Upper lobe of right lung (tissue), 1 donor: ENCODE measurements around the gene TEX51. TPM values are rescaled to one million over a fixed set of nuclear protein-coding genes. Genes with fewer than 3 reads are reported as not detected.
A peak's percentile ranks its signal among the peaks of the same experiment; 100 is the strongest.

Experiments
- ATAC-seq: fragments of 200-7000 bp; cut with Tn5 transposase; one replicate; pipeline ENCODE4 v1.9.1; 2020; ENCODE audit warnings: mild to moderate bottlenecking, moderate library complexity
- DNase-seq: peaks from one replicate; pipeline ENCODE4 v3.0.0-alpha.2; 2020
- H3K27ac ChIP-seq: fragments of 200-600 bp; one replicate; pipeline ENCODE4 v1.8.0; 2022
- H3K27me3 ChIP-seq: fragments of 200-600 bp; one replicate; pipeline ENCODE4 v1.8.0; 2022; ENCODE audit warnings: mild to moderate bottlenecking
- H3K36me3 ChIP-seq: fragments of 200-600 bp; one replicate; pipeline ENCODE4 v1.8.0; 2022
- H3K4me1 ChIP-seq: fragments of 200-600 bp; one replicate; pipeline ENCODE4 v1.8.0; 2022
- H3K4me3 ChIP-seq: fragments of 200-600 bp; one replicate; pipeline ENCODE4 v1.8.0; 2022; ENCODE audit warnings: mild to moderate bottlenecking
- H3K9me3 ChIP-seq: fragments of 200-600 bp; one replicate; pipeline ENCODE4 v1.8.0; 2022
- intact Hi-C: fragments of 100-400 bp; cut with DNase I; formaldehyde crosslinking; loops from one replicate; pipeline ENCODE4 v1.11.0; 2022
- total RNA-seq: library from RNA; stranded (reverse); fragmentation: NEBNext Ultra II Directional; extraction: Animal tissue kit (Norgen Biotek cat#: 25700); gene quantifications from one replicate; pipeline ENCODE4 v1.2.1, GENCODE V29; 2021
- TF ChIP-seq, protein P1 (sequence below): fragments of 200-600 bp; IDR thresholded peaks from one replicate; pipeline ENCODE4 v1.8.0; 2022; ENCODE audit warnings: antibody characterized with exemption
- donor health status: DM: no; HTN: yes; CAD: no; lungs with severe emphysema.

The TEX51 gene
- total RNA-seq, 1 donor from 2014 or later = not detected

DNA sequence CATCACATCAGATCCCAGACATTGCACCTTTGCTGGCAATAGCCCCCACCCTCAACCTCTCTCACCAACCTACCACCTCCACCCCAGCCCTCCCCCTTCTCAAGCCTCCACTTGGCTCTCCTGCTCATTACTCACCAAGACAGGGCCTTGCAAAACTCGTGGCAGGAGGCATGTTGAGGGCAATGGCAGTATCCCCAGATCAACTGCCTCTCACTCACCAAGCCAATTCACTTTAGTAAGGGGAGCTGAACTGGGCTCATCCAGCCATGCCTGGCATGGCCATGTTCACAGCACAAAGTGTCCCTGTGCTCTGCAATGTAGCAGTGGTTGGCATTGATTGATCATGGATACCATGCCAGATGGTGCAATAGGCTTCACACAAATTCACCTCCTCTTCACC, 46.3 kb upstream of the TEX51 start:
- no peaks in the 10 kb centered on the region for H3K36me3 ChIP-seq
- no peaks in the 10 kb centered on the region for H3K9me3 ChIP-seq
- ATAC-seq (no peak), DNase-seq (no peak)
- TF ChIP-seq, protein P1, sequence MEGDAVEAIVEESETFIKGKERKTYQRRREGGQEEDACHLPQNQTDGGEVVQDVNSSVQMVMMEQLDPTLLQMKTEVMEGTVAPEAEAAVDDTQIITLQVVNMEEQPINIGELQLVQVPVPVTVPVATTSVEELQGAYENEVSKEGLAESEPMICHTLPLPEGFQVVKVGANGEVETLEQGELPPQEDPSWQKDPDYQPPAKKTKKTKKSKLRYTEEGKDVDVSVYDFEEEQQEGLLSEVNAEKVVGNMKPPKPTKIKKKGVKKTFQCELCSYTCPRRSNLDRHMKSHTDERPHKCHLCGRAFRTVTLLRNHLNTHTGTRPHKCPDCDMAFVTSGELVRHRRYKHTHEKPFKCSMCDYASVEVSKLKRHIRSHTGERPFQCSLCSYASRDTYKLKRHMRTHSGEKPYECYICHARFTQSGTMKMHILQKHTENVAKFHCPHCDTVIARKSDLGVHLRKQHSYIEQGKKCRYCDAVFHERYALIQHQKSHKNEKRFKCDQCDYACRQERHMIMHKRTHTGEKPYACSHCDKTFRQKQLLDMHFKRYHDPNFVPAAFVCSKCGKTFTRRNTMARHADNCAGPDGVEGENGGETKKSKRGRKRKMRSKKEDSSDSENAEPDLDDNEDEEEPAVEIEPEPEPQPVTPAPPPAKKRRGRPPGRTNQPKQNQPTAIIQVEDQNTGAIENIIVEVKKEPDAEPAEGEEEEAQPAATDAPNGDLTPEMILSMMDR = no peak
- no peaks in the 10 kb centered on the region for H3K4me1 ChIP-seq
- no peaks in the 10 kb centered on the region for H3K27me3 ChIP-seq
- no peak overlapping the region for H3K4me3 ChIP-seq
- no peak overlapping the region for H3K27ac ChIP-seq
- intact Hi-C loops = no loop called here

DNA sequence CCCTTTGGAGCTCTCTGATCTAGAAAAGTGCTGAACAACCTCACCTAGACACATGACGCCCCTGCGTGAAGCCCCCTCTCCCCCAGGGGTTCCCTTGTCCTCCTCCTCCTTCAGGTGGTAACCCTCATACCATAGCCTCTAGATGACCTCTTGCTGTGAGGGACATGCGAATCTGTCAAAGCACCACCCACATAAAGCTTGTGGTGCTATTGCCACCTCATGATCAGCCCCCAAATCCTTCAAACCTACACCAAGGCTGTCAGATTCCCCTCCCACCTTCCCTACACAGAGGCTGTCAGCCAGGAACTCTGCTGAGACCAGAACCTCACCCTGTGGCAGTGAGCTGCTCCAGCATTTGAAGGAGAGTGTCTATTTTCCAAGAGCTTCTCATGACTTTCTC, 43.1 kb upstream of the TEX51 start:
- intact Hi-C loops = no loop called here
- DNase-seq = peak; percentile 21
- H3K36me3 ChIP-seq = no peaks in the 10 kb centered on the region
- H3K27ac ChIP-seq = no peak overlapping the region
- no peaks in the 10 kb centered on the region for H3K4me1 ChIP-seq
- no peak for ATAC-seq
- H3K27me3 ChIP-seq = no peaks in the 10 kb centered on the region
- TF ChIP-seq, protein P1 = no peak
- H3K4me3 ChIP-seq = no peak overlapping the region
- H3K9me3 ChIP-seq = no peaks in the 10 kb centered on the region

DNA sequence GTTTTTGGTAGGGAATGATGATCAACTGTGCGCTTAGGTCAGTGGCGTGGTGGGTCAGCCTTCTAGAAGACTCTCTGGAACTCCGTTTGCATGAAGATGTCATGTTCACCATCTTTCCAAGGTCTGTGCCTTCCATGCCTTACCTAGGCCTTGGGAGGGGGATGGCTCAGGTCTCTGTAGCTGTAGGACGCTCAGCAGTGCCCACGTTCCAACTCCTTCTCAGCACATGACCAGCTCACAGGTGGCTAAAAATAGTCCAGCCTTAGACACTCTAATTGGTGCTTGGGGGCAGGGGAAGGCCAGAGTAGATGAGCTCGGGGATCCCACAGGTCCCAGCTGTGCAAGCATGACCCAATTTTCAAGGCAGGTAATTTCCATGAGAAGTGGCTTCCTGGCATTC, 42.3 kb upstream of the TEX51 start:
- H3K9me3 ChIP-seq = no peaks in the 10 kb centered on the region
- intact Hi-C loops = no loop called here
- no peak overlapping the region for H3K4me3 ChIP-seq
- ATAC-seq (peak; percentile 37), DNase-seq (no peak)
- no peaks in the 10 kb centered on the region for H3K27me3 ChIP-seq
- no peak overlapping the region for H3K27ac ChIP-seq
- no peaks in the 10 kb centered on the region for H3K36me3 ChIP-seq
- H3K4me1 ChIP-seq = no peaks in the 10 kb centered on the region
- TF ChIP-seq, protein P1 = no peak

DNA sequence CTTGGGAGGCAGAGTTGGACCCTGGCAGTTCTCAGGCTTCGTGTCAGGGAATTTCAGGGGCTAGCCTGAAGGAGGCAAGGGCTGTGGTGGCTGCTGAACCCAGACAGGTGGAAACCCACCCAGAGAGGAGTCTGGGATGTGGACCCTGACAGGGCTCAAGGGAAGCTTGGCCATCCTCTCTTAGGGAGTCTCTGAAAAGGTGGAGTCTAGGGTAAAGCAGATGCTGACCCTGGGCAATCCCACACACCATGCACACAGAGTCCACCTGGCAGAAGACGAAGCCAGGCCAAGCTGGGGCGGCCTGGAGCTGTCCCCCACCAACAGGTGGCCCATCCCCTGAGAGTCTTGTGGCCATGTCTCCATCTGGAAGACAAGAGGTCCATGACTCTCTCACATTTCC, 41.2 kb upstream of the TEX51 start:
- H3K27ac ChIP-seq = no peak overlapping the region
- no peaks in the 10 kb centered on the region for H3K27me3 ChIP-seq
- DNase-seq (no peak), ATAC-seq (no peak)
- no peaks in the 10 kb centered on the region for H3K4me1 ChIP-seq
- no peaks in the 10 kb centered on the region for H3K36me3 ChIP-seq
- intact Hi-C loops = no loop called here
- no peak overlapping the region for H3K4me3 ChIP-seq
- no peaks in the 10 kb centered on the region for H3K9me3 ChIP-seq
- TF ChIP-seq, protein P1 = no peak

DNA sequence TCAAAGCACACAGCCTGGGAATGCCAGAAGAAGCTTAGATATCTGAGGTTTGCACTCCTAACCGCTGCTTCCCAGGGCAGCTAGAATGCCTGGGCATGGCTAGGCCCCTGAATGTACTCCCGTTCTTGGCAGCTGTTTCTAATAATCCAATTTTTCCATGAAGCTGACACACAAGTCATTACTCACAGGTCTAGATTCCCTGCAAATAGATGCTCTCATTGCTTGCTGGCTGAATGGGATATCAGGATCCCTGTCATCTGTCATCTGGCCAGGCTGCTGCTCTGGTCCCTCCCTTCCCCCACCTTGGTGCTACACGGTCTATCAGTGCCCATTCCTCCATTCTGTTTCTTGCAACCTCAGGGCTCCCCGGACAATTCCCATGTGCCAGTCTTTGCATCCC, 40.7 kb upstream of the TEX51 start:
- Histone ChIP-seq H3K27me3 (no peaks in the 10 kb centered on the region), H3K9me3 (no peaks in the 10 kb centered on the region), H3K4me1 (no peaks in the 10 kb centered on the region), H3K4me3 (no peak overlapping the region), H3K27ac (no peak overlapping the region), H3K36me3 (no peaks in the 10 kb centered on the region)
- ATAC-seq (no peak), DNase-seq (no peak)
- intact Hi-C loops = no loop called here
- TF ChIP-seq, protein P1 = no peak

DNA sequence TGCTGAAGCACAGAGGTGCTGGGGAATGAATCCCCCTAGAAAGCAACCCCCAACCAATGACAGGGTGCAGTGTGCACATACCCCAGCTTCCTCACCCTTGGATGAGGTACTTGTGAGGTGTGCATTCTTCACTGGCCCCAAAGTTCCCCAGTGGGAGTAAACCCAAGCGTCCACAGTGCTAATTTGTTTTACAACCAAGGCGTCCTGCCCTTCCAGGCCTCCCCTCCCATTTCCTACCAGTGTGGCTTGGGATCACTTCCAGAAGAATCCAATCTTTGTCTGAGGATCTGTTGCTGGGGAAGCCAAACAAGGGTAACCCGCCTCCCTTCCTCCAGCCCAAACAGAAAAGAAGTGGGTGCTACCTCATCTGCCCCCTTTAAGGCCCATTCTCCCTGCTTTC, 40.3 kb upstream of the TEX51 start:
- ATAC-seq (no peak), DNase-seq (peak; percentile 3)
- TF ChIP-seq, protein P1 = no peak
- intact Hi-C loops = no loop called here
- Histone ChIP-seq H3K4me3 (no peak overlapping the region), H3K27me3 (no peaks in the 10 kb centered on the region), H3K4me1 (no peaks in the 10 kb centered on the region), H3K27ac (no peak overlapping the region), H3K9me3 (no peaks in the 10 kb centered on the region), H3K36me3 (no peaks in the 10 kb centered on the region)
